ENCODE data around the gene ZIM2. TPM values are rescaled to one million over a fixed set of nuclear protein-coding genes. Genes with fewer than 3 reads are reported as not detected.

The ZIM2 gene
- total RNA-seq, 1 donor from 2014 or later: 0.74 TPM

DNA sequence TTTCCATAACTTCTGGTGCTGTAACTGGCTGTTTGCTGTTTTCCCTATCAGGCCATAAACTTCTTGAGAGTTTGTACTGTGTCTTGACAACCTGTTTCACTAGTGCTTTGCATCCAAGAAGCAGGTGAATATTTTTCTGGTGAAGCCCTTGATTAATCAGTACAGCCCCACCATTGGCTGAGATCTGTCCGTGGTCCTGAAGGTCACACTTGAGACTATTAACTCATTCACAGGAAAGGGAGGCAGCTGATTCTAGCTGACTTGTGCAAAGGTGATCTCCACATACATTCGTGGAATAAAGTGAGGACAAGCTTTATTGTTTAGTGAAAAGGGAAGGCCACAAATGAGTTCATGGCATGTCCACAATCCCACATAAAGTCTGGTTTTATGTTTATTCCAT, 107.5 kb downstream of the ZIM2 start:
- Histone ChIP-seq H3K9me3 (no peaks in the 10 kb centered on the region), H3K27ac (no peak overlapping the region), H3K4me3 (no peak overlapping the region), H3K36me3 (no peaks in the 10 kb centered on the region), H3K4me1 (no peaks in the 10 kb centered on the region), H3K27me3 (no peaks in the 10 kb centered on the region)
- DNase-seq (ENCODE audit: extremely low spot score in 2 of 2): no peak
- intact Hi-C loops (cut with DNase I): no loop called here
- TF ChIP-seq POLR2AphosphoS5 (IDR thresholded peaks at IDR 0.05; ENCODE audit: insufficient read depth in 1 of 2, low read depth in 1 of 2) (no peak), POLR2A (IDR thresholded peaks at IDR 0.05) (no peak)
- TF ChIP-seq, protein P1, sequence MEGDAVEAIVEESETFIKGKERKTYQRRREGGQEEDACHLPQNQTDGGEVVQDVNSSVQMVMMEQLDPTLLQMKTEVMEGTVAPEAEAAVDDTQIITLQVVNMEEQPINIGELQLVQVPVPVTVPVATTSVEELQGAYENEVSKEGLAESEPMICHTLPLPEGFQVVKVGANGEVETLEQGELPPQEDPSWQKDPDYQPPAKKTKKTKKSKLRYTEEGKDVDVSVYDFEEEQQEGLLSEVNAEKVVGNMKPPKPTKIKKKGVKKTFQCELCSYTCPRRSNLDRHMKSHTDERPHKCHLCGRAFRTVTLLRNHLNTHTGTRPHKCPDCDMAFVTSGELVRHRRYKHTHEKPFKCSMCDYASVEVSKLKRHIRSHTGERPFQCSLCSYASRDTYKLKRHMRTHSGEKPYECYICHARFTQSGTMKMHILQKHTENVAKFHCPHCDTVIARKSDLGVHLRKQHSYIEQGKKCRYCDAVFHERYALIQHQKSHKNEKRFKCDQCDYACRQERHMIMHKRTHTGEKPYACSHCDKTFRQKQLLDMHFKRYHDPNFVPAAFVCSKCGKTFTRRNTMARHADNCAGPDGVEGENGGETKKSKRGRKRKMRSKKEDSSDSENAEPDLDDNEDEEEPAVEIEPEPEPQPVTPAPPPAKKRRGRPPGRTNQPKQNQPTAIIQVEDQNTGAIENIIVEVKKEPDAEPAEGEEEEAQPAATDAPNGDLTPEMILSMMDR (IDR thresholded peaks at IDR 0.05): no peak

DNA sequence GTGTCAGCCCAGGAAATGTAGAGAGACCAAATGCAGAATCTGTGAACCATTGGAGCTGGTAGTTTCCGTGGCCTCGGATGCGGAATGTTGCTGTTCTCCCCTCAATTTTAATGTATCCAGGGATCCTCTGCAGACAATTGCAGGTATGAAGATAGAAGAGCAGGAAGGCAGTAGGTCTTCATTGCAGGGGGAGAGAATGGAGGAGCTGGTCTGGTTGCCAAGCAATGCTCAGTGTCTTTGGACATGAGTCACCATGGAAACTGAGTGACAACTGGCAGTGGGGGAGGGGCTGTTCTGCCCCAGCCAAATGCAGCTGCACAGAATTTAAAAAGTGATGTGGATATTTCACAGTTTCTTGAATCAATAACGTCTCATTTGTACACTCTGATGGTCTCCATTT, 112.8 kb downstream of the ZIM2 start:
- DNase-seq (ENCODE audit: extremely low spot score in 2 of 2): no peak
- Histone ChIP-seq H3K36me3 (no peaks in the 10 kb centered on the region), H3K27me3 (no peaks in the 10 kb centered on the region), H3K4me3 (no peak overlapping the region), H3K9me3 (no peaks in the 10 kb centered on the region), H3K27ac (no peak overlapping the region), H3K4me1 (no peaks in the 10 kb centered on the region)
- intact Hi-C loops (cut with DNase I): no loop called here
- no peak for TF ChIP-seq POLR2A (IDR thresholded peaks at IDR 0.05)
- TF ChIP-seq, protein P1 (IDR thresholded peaks at IDR 0.05): no peak
- TF ChIP-seq POLR2AphosphoS5 (IDR thresholded peaks at IDR 0.05; ENCODE audit: insufficient read depth in 1 of 2, low read depth in 1 of 2): no peak

- Histone ChIP-seq H3K27ac (no peak overlapping the region), H3K36me3 (no peaks in the 10 kb centered on the region), H3K4me3 (no peak overlapping the region), H3K9me3 (no peaks in the 10 kb centered on the region), H3K4me1 (no peaks in the 10 kb centered on the region), H3K27me3 (no peaks in the 10 kb centered on the region)
- TF ChIP-seq, protein P1 (IDR thresholded peaks at IDR 0.05): no peak
- TF ChIP-seq POLR2A (IDR thresholded peaks at IDR 0.05) (no peak), POLR2AphosphoS5 (IDR thresholded peaks at IDR 0.05; ENCODE audit: insufficient read depth in 1 of 2, low read depth in 1 of 2) (no peak)
- DNase-seq (ENCODE audit: extremely low spot score in 2 of 2): no peak
- intact Hi-C loops (cut with DNase I): no loop called here
These were observed 114.6 kb downstream of the ZIM2 start for GRCh38 chr19:56725829-56726424.

Small RNA genes within 50 kb of the gene (small RNA-seq; reads per million reads assigned to genes)
- not detected for gene AC006115.2

Other genes starting within 250 kb of the ZIM2 start
- gene ZNF71, start 245.4 kb downstream of the ZIM2 start, total RNA-seq: 11.8 TPM
- 0.98 TPM for gene SMIM17, start 197.6 kb downstream of the ZIM2 start, total RNA-seq
- 1.7 TPM for gene ZNF835, start 169.0 kb downstream of the ZIM2 start, total RNA-seq
- gene PEG3, start within 50 bp of the ZIM2 start, total RNA-seq: 15.2 TPM

Data from vagina (tissue), 2 donors.